Measurements from ENCODE around the gene EPN2. TPM values are rescaled to one million over a fixed set of nuclear protein-coding genes. Genes with fewer than 3 reads are reported as not detected.

The EPN2 gene
- total RNA-seq, 1 experiment from 2014 or later: 20.8 TPM

- DNase-seq (ENCODE audit: low spot score): no peak
- in situ Hi-C loops (cut with HindIII; ENCODE audit: low sequenced_read_pairs): no loop called here
These were observed 412 bp downstream of the EPN2 start for GRCh38 chr17:19237389-19238166.

GRCh38 chr17:19238167-19238505 is 970 bp downstream of the EPN2 start:
- in situ Hi-C loops (cut with HindIII; ENCODE audit: low sequenced_read_pairs): no loop called here
- peak; percentile 49 for DNase-seq (ENCODE audit: low spot score)

GRCh38 chr17:19239544-19239943 is 2.4 kb downstream of the EPN2 start:
- peak; percentile 71 for DNase-seq (ENCODE audit: low spot score)
- in situ Hi-C loops (cut with HindIII; ENCODE audit: low sequenced_read_pairs): no loop called here

- no peak for DNase-seq (ENCODE audit: low spot score)
- in situ Hi-C loops (cut with HindIII; ENCODE audit: low sequenced_read_pairs): no loop called here
These were observed 5.2 kb downstream of the EPN2 start for GRCh38 chr17:19242323-19242722.

- in situ Hi-C loops (cut with HindIII; ENCODE audit: low sequenced_read_pairs): no loop called here
- no peak for DNase-seq (ENCODE audit: low spot score)
These were observed 5.8 kb downstream of the EPN2 start for GRCh38 chr17:19242926-19243325.

GRCh38 chr17:19243838-19244237 is 6.7 kb downstream of the EPN2 start:
- DNase-seq (ENCODE audit: low spot score): no peak
- in situ Hi-C loops (cut with HindIII; ENCODE audit: low sequenced_read_pairs): no loop called here

GRCh38 chr17:19244357-19244756 is 7.2 kb downstream of the EPN2 start:
- in situ Hi-C loops (cut with HindIII; ENCODE audit: low sequenced_read_pairs): no loop called here
- DNase-seq (ENCODE audit: low spot score): no peak

- in situ Hi-C loops (cut with HindIII; ENCODE audit: low sequenced_read_pairs): no loop called here
- no peak for DNase-seq (ENCODE audit: low spot score)
These were observed 7.6 kb downstream of the EPN2 start for GRCh38 chr17:19244781-19245180.

- in situ Hi-C loops (cut with HindIII; ENCODE audit: low sequenced_read_pairs): no loop called here
- DNase-seq (ENCODE audit: low spot score): no peak
These were observed 10.3 kb downstream of the EPN2 start for GRCh38 chr17:19247473-19247872.

- in situ Hi-C loops (cut with HindIII; ENCODE audit: low sequenced_read_pairs): no loop called here
- DNase-seq (ENCODE audit: low spot score): peak; percentile 91
These were observed 11.2 kb downstream of the EPN2 start for GRCh38 chr17:19248151-19248927.

- DNase-seq (ENCODE audit: low spot score): peak; percentile 71
- in situ Hi-C loops (cut with HindIII; ENCODE audit: low sequenced_read_pairs): no loop called here
These were observed 11.9 kb downstream of the EPN2 start for GRCh38 chr17:19248928-19249574.

- no peak for DNase-seq (ENCODE audit: low spot score)
- in situ Hi-C loops (cut with HindIII; ENCODE audit: low sequenced_read_pairs): no loop called here
These were observed 12.5 kb downstream of the EPN2 start for GRCh38 chr17:19249681-19250080.

- in situ Hi-C loops (cut with HindIII; ENCODE audit: low sequenced_read_pairs): no loop called here
- peak; percentile 96 for DNase-seq (ENCODE audit: low spot score)
These were observed 13.4 kb downstream of the EPN2 start for GRCh38 chr17:19250421-19251173.

GRCh38 chr17:19253112-19253511 is 15.9 kb downstream of the EPN2 start:
- no peak for DNase-seq (ENCODE audit: low spot score)
- in situ Hi-C loops (cut with HindIII; ENCODE audit: low sequenced_read_pairs): no loop called here

GRCh38 chr17:19254651-19255050 is 17.5 kb downstream of the EPN2 start:
- in situ Hi-C loops (cut with HindIII; ENCODE audit: low sequenced_read_pairs): no loop called here
- no peak for DNase-seq (ENCODE audit: low spot score)

- DNase-seq (ENCODE audit: low spot score): no peak
- in situ Hi-C loops (cut with HindIII; ENCODE audit: low sequenced_read_pairs): no loop called here
These were observed 18.1 kb downstream of the EPN2 start for GRCh38 chr17:19255279-19255678.

GRCh38 chr17:19258371-19258770 is 21.2 kb downstream of the EPN2 start:
- DNase-seq (ENCODE audit: low spot score): no peak
- in situ Hi-C loops (cut with HindIII; ENCODE audit: low sequenced_read_pairs): no loop called here

- peak; percentile 53 for DNase-seq (ENCODE audit: low spot score)
- in situ Hi-C loops (cut with HindIII; ENCODE audit: low sequenced_read_pairs): no loop called here
These were observed 23.8 kb downstream of the EPN2 start for GRCh38 chr17:19260958-19261357.

- no peak for DNase-seq (ENCODE audit: low spot score)
- in situ Hi-C loops (cut with HindIII; ENCODE audit: low sequenced_read_pairs): no loop called here
These were observed 24.3 kb downstream of the EPN2 start for GRCh38 chr17:19261426-19261825.

Measured in G401 (cell line).